ENCODE data around the gene PDE10A. TPM values are rescaled to one million over a fixed set of nuclear protein-coding genes. Genes with fewer than 3 reads are reported as not detected.

PDE10A gene
- total and polyA plus RNA-seq, 2 of the 8 experiments (the other 6 are each of a cell fraction or from before 2014, with no cell fraction given), result 1.1 to 2.4 TPM

- TF ChIP-seq CHD7 (IDR thresholded peaks at IDR 0.05; ENCODE audit: insufficient replicate concordance, low read length), result no peak
- no peak for TF ChIP-seq SUZ12 (IDR thresholded peaks at IDR 0.05; ENCODE audit: low read length)
- no peak for TF ChIP-seq TAF7 (optimal IDR thresholded peaks at IDR 0.05; ENCODE audit: borderline replicate concordance, low read depth, low read length)
- no peak for TF ChIP-seq CHD1 (IDR thresholded peaks at IDR 0.05; ENCODE audit: low read depth, low read length)
Measured at GRCh38 chr6:165694296-165694695, 31.3 kb upstream of the PDE10A start (continued).
